AG04450 (cell line): ENCODE data around the gene SMIM23. TPM values are rescaled to one million over a fixed set of nuclear protein-coding genes. Genes with fewer than 3 reads are reported as not detected.

Source experiments
- CTCF ChIA-PET: fragments of 300-600, 350-600 bp; formaldehyde crosslinking; extraction: SDS; loops from one replicate; lab custom pipeline; 2022; ENCODE audit warnings: antibody characterized with exemption, inconsistent platforms; lab: Charles Lee
- POLR2A ChIA-PET: fragments of 350-600 bp; formaldehyde crosslinking; extraction: SDS; loops from one replicate; lab custom pipeline; 2021; ENCODE audit warnings: antibody characterized with exemption, inconsistent platforms; lab: Yijun Ruan, JAX
- DNase-seq: peaks from one replicate; pipeline ENCODE4 v3.0.0-alpha.2; 2011; ENCODE audit warnings: low read depth, low spot score
- H3K27ac ChIP-seq: one replicate; pipeline ENCODE4 v1.5.1; 2012; ENCODE audit warnings: low read depth, low read length, control low read depth
- H3K27me3 ChIP-seq: one replicate; pipeline ENCODE4 v1.6.0; 2012; ENCODE audit warnings: low read length; ENCODE audit not compliant: control insufficient read depth, insufficient read depth
- H3K4me3 ChIP-seq: 2 replicates; pipeline ENCODE4 v1.5.1; 2011; ENCODE audit warnings: mild to moderate bottlenecking, low read depth, low read length, control low read depth
- H3K9me3 ChIP-seq: 2 replicates; pipeline ENCODE4 v1.5.1; 2012; ENCODE audit warnings: low read length; ENCODE audit not compliant: control insufficient read depth, insufficient read depth
- CTCF ChIP-seq: IDR thresholded peaks from 2 replicates; pipeline ENCODE4 v1.5.1; 2011; ENCODE audit warnings: low read depth, low read length, control low read depth, inconsistent platforms
- polyA plus RNA-seq: library from polyadenylated mRNA; depleted of rRNA; stranded (reverse); fragments of >200 nt; gene quantifications from 2 replicates; pipeline ENCODE4 v1.2.3, GENCODE V29; 2011

SMIM23 gene
- polyA plus RNA-seq, 1 experiment, result not detected

- no peak for TF ChIP-seq CTCF
- CTCF ChIA-PET, result no interaction called here
- Histone ChIP-seq H3K27me3 (no peaks in the 10 kb centered on the region), H3K4me3 (no peak overlapping the region), H3K27ac (no peak overlapping the region), H3K9me3 (peaks cover 3% of the 10 kb centered on the region)
- DNase-seq, result no peak
- POLR2A ChIA-PET, result no interaction called here
These were observed 23.5 kb upstream of the SMIM23 start for GRCh38 chr5:171762021-171762608.

GRCh38 chr5:171762903-171763302 is 22.7 kb upstream of the SMIM23 start:
- Histone ChIP-seq H3K9me3 (peaks cover 3% of the 10 kb centered on the region), H3K4me3 (no peak overlapping the region), H3K27me3 (peaks cover under 1% of the 10 kb centered on the region), H3K27ac (no peak overlapping the region)
- ChIA-PET POLR2A (no interaction called here), CTCF (no interaction called here)
- no peak for DNase-seq
- no peak for TF ChIP-seq CTCF

GRCh38 chr5:171764265-171764664 is 21.4 kb upstream of the SMIM23 start:
- CTCF ChIA-PET, result no interaction called here
- H3K27ac ChIP-seq, result no peak overlapping the region
- no peak for DNase-seq
- no peak for TF ChIP-seq CTCF
- H3K9me3 ChIP-seq, result peaks cover 3% of the 10 kb centered on the region
- peaks cover 2% of the 10 kb centered on the region for H3K27me3 ChIP-seq
- POLR2A ChIA-PET, result no interaction called here
- no peak overlapping the region for H3K4me3 ChIP-seq

DNA sequence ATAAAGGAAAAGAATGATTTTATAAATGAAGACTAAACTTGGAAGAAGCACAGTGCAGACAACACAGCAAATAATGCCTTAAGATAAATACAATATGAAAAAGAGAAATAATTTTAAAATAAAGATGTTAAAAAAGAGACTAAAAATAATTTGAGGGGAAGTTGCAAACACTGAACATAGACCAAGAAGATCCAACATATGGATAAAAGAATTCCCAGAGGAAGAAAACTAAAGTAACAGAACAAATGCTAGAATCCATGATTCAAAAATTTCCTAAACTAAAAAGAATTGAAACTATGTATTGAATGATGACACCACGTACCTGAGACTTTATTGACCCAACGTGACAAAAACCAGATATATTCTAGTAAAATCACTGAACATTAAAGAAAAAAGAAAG is 18.7 kb upstream of the SMIM23 start:
- POLR2A ChIA-PET, result no interaction called here
- H3K27me3 ChIP-seq, result peaks cover 2% of the 10 kb centered on the region
- CTCF ChIA-PET, result no interaction called here
- no peak overlapping the region for H3K4me3 ChIP-seq
- H3K9me3 ChIP-seq, result no peaks in the 10 kb centered on the region; the same call in 1 of the 2 replicates
- DNase-seq, result no peak
- no peak for TF ChIP-seq CTCF
- no peak overlapping the region for H3K27ac ChIP-seq

DNA sequence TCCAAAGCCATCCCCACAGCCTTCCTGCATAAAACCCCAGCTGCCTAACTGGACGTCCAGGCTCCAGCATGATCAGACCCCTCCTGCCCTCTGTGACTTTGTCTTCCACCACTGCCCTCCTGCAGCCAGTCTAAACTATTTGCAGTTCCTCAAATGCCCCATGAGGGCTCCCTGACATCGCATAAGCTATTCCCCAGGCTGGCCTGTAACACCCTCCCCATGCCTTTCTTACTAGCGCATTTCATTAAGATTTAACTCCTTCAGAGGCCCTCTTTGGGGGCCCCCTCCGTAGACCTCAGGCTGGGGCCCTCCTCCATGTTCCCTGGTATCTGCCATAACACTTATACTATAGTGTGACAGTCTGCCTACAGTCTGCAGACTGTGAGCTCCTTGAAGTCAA is 15.5 kb upstream of the SMIM23 start:
- H3K27ac ChIP-seq, result no peak overlapping the region
- no peak for TF ChIP-seq CTCF
- POLR2A ChIA-PET, result no interaction called here
- H3K27me3 ChIP-seq, result peaks cover 6% of the 10 kb centered on the region
- CTCF ChIA-PET, result interaction anchor here (0.6 kb wide), 1 partner anchor 364 kb away, joined by 3 read pairs; no protein-coding TSS in a partner anchor
- H3K4me3 ChIP-seq, result no peak overlapping the region
- DNase-seq, result no peak
- no peaks in the 10 kb centered on the region for H3K9me3 ChIP-seq
